HCT116 (cell line): ENCODE results near the gene FLVCR2. TPM values are rescaled to one million over a fixed set of nuclear protein-coding genes. Genes with fewer than 3 reads are reported as not detected.

Source experiments
- ATAC-seq: fragments of 200-7000 bp; cut with Tn5 transposase; 2 replicates; pipeline ENCODE4 v1.9.1; 2020; ENCODE audit warnings: mild to moderate bottlenecking, moderate library complexity
- BruUV-seq: library from RNA; stranded (reverse); fragments of 400-500 nt; replicated peaks from 2 replicates; lab custom pipeline; 2021; lab: Mats Ljungman, UMichigan
- CTCF ChIA-PET: fragments of 300-600 bp; sonication (Branson Sonifier 250); formaldehyde crosslinking; loops from one replicate; lab custom pipeline; 2021; ENCODE audit warnings: antibody characterized with exemption; lab: Charles Lee
- POLR2A ChIA-PET: fragments of 300-600, 350-600 bp; sonication (Branson Sonifier 250); formaldehyde crosslinking; loops from one replicate; lab custom pipeline; 2021; ENCODE audit warnings: antibody characterized with exemption; lab: Charles Lee
- RAD21 ChIA-PET, 2 experiments: fragments of 300-600 bp; sonication (Branson Sonifier 250); formaldehyde crosslinking; loops; one replicate each; lab custom pipeline; 2023; ENCODE audit warnings: low total read pairs in 2 of 2; ENCODE audit not compliant: uncharacterized antibody in 2 of 2, unreplicated experiment in 2 of 2, low non-redundant PET in 1 of 2; lab: Charles Lee
- DNase-seq: peaks from one replicate; pipeline ENCODE4 v3.0.0-alpha.2; 2010; ENCODE audit warnings: low read depth, low spot score
- H2AFZ ChIP-seq: fragments of 200-600 bp; shearing (Covaris generic), sonication (generic); 2 replicates; pipeline ENCODE4 v1.6.1; 2017; ENCODE audit warnings: low read depth, mixed run types, mixed read lengths, antibody characterized with exemption, low read length; ENCODE audit not compliant: poor library complexity, severe bottlenecking
- H3K27ac ChIP-seq: 2 replicates; pipeline ENCODE4 v1.5.1; 2012; ENCODE audit warnings: low read depth, low read length
- H3K27me3 ChIP-seq: fragments of 200-600 bp; sonication (generic); 2 replicates; pipeline ENCODE4 v1.6.1; 2016; ENCODE audit warnings: mixed run types, low read length, mixed read lengths; ENCODE audit not compliant: insufficient read depth
- H3K36me3 ChIP-seq, 2 experiments: fragments of 200-500 bp in 1 of 2; fragments of 200-600 bp in 1 of 2; sonication (Bioruptor generic) in 1 of 2; sonication (generic) in 1 of 2; 2 replicates each; pipeline versions ENCODE4 v1.5.1 to v1.6.1; 2014 to 2016; ENCODE audit warnings: low read length in 2 of 2, inconsistent platforms in 1 of 2, mixed read lengths in 1 of 2, mixed run types in 1 of 2; ENCODE audit not compliant: insufficient read depth in 2 of 2, control insufficient read depth in 1 of 2
- H3K4me1 ChIP-seq, 2 experiments: fragments of 200-600 bp in 1 of 2; sonication (generic) in 1 of 2; 2 replicates each; pipeline versions ENCODE4 v1.5.1 to v1.6.1; 2012 to 2017; ENCODE audit warnings: low read length in 2 of 2, inconsistent platforms in 1 of 2, mild to moderate bottlenecking in 1 of 2, mixed read lengths in 1 of 2, mixed run types in 1 of 2, moderate library complexity in 1 of 2; ENCODE audit not compliant: insufficient read depth in 2 of 2, control insufficient read depth in 1 of 2
- H3K4me2 ChIP-seq: fragments of 200-600 bp; sonication (generic); 2 replicates; pipeline ENCODE4 v1.6.1; 2017; ENCODE audit warnings: mixed run types, low read length, mixed read lengths
- H3K4me3 ChIP-seq, 2 experiments: fragments of 200-600 bp in 1 of 2; sonication (generic) in 1 of 2; replicated peaks in 1 of 2; 2 replicates each; pipeline ENCODE4 v1.5.1; 2011 to 2016; ENCODE audit warnings: low read length in 2 of 2, control low read depth in 1 of 2, low read depth in 1 of 2, mild to moderate bottlenecking in 1 of 2, mixed read lengths in 1 of 2, mixed run types in 1 of 2
- H3K79me2 ChIP-seq: fragments of 200-600 bp; sonication (generic); 2 replicates; pipeline ENCODE4 v1.6.1; 2017; ENCODE audit warnings: mild to moderate bottlenecking, mixed run types, low read length, moderate library complexity, mixed read lengths; ENCODE audit not compliant: insufficient read depth
- H3K9ac ChIP-seq: fragments of 200-600 bp; sonication (generic); 2 replicates; pipeline ENCODE4 v1.6.1; 2016; ENCODE audit warnings: low read length, mixed read lengths
- H3K9me2 ChIP-seq: fragments of 200-600 bp; sonication (generic), shearing (Covaris generic); 2 replicates; pipeline ENCODE4 v1.6.1; 2017; ENCODE audit warnings: mixed run types, mild to moderate bottlenecking, moderate library complexity; ENCODE audit not compliant: insufficient read depth
- H3K9me3 ChIP-seq, 2 experiments: fragments of 200-500 bp in 1 of 2; fragments of 200-600 bp in 1 of 2; sonication (Bioruptor generic) in 1 of 2; sonication (generic) in 1 of 2; 2 replicates each; pipeline ENCODE4 v1.6.1; 2014 to 2017; ENCODE audit warnings: low read length in 2 of 2, mixed read lengths in 2 of 2, inconsistent platforms in 1 of 2, low read depth in 1 of 2, mild to moderate bottlenecking in 1 of 2, mixed run types in 1 of 2, moderate library complexity in 1 of 2; ENCODE audit not compliant: control insufficient read depth in 1 of 2, insufficient read depth in 1 of 2
- H4K20me1 ChIP-seq: fragments of 200-600 bp; sonication (generic), shearing (Covaris generic); 2 replicates; pipeline ENCODE4 v1.6.1; 2017; ENCODE audit warnings: mixed run types, mild to moderate bottlenecking, moderate library complexity; ENCODE audit not compliant: insufficient read depth
- ATF3 ChIP-seq: IDR thresholded peaks from 2 replicates; pipeline ENCODE4 v1.6.1; 2012
- CBX3 ChIP-seq: IDR thresholded peaks from 2 replicates; pipeline ENCODE4 v1.6.1; 2012; ENCODE audit warnings: low read depth
- CEBPB ChIP-seq: IDR thresholded peaks from 2 replicates; pipeline ENCODE4 v1.6.1; 2012; ENCODE audit warnings: low read depth
- EGR1 ChIP-seq: IDR thresholded peaks from 2 replicates; pipeline ENCODE4 v1.6.1; 2012; ENCODE audit warnings: low read depth
- ELF1 ChIP-seq: IDR thresholded peaks from 2 replicates; pipeline ENCODE4 v1.6.1; 2012; ENCODE audit warnings: low read depth, borderline replicate concordance
- EZH2 ChIP-seq: fragments of 200-600 bp; sonication (generic); IDR thresholded peaks from 2 replicates; pipeline ENCODE4 v1.6.1; 2017; ENCODE audit warnings: antibody characterized with exemption, mixed run types
- EZH2phosphoT487 ChIP-seq: fragments of 200-600 bp; IDR thresholded peaks from 2 replicates; pipeline ENCODE4 v1.6.1; 2018; ENCODE audit warnings: antibody characterized with exemption, borderline replicate concordance
- FOSL1 ChIP-seq: IDR thresholded peaks from 2 replicates; pipeline ENCODE4 v1.6.1; 2012; ENCODE audit warnings: low read depth
- POLR2A ChIP-seq: IDR thresholded peaks from 2 replicates; pipeline ENCODE4 v1.7.0; 2011; ENCODE audit warnings: borderline replicate concordance; ENCODE audit not compliant: insufficient read depth, insufficient read length; ENCODE audit errors: extremely low read depth
- POLR2AphosphoS5 ChIP-seq: IDR thresholded peaks from 2 replicates; pipeline ENCODE4 v1.6.1; 2011; ENCODE audit warnings: mild to moderate bottlenecking, low read depth, low read length, moderate library complexity
- SP1 ChIP-seq: IDR thresholded peaks from 2 replicates; pipeline ENCODE4 v1.6.1; 2012; ENCODE audit warnings: low read depth
- SRF ChIP-seq: IDR thresholded peaks from 2 replicates; pipeline ENCODE4 v1.6.1; 2012; ENCODE audit warnings: low read depth
- TCF7L2 ChIP-seq: IDR thresholded peaks from 2 replicates; pipeline ENCODE4 v1.7.0; 2011; ENCODE audit warnings: borderline replicate concordance, inconsistent platforms; ENCODE audit not compliant: insufficient read depth, insufficient read length; ENCODE audit errors: extremely low read depth
- YY1 ChIP-seq: IDR thresholded peaks from 2 replicates; pipeline ENCODE4 v1.6.1; 2011; ENCODE audit warnings: low read length, low read depth, moderate library complexity, mild to moderate bottlenecking; ENCODE audit not compliant: insufficient replicate concordance; ENCODE audit errors: extremely low read depth
- ZFX ChIP-seq: fragments of 450-650 bp; IDR thresholded peaks from 2 replicates; pipeline ENCODE4 v1.6.1; 2017
- ZNF274 ChIP-seq: fragments of 200-500 bp; sonication (Bioruptor generic); IDR thresholded peaks from 2 replicates; pipeline ENCODE4 v1.6.1; 2014; ENCODE audit warnings: mild to moderate bottlenecking, low read depth, low read length, inconsistent platforms
- intact Hi-C: fragments of 100-400 bp; cut with micrococcal nuclease; formaldehyde crosslinking; loops from 2 replicates; pipeline ENCODE4 v1.10.0; 2022
- total RNA-seq: library from RNA; stranded (reverse); gene quantifications from one replicate; pipeline ENCODE4 v1.2.1, GENCODE V29; 2021; ENCODE audit not compliant: unreplicated experiment
- TF ChIP-seq, protein P1 (sequence below): IDR thresholded peaks from 2 replicates; pipeline ENCODE4 v1.6.1; 2012

FLVCR2 gene
- total RNA-seq, 1 experiment from 2014 or later = 0.84 TPM

DNA sequence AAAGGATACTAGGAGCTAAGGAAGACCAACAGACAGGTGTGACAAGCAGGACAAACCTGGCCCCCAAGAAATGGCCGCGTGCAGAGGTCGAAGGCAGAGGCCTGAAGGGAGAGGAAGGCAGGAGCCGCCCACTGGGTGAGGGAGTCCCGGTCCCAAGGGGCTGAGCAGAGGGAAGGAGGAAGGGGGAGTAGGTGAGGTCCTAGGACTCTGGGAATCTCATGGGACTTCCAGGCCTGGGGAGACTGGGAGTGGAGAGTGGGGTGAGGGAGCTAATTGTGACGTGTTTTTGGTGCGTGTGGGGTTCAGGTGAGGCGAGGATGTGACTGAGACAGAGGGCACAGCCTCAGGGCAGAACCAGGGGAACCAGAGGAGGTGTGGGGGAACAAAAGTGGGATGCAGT is 11.7 kb upstream of the FLVCR2 start:
- H2AFZ ChIP-seq = no peak overlapping the region
- no peak overlapping the region for H3K9ac ChIP-seq
- H3K4me3 ChIP-seq = no peak overlapping the region
- no peaks in the 10 kb centered on the region for H3K9me3 ChIP-seq
- POLR2A ChIA-PET = no interaction called here
- no peaks in the 10 kb centered on the region for H3K4me1 ChIP-seq
- intact Hi-C loops = no loop called here
- TF ChIP-seq POLR2AphosphoS5 = no peak
- no peak for TF ChIP-seq YY1
- no peak for TF ChIP-seq CBX3
- no peak for TF ChIP-seq CEBPB
- TF ChIP-seq FOSL1 = no peak
- TF ChIP-seq ZNF274 = no peak
- no peak for TF ChIP-seq ZFX
- TF ChIP-seq, protein P1, sequence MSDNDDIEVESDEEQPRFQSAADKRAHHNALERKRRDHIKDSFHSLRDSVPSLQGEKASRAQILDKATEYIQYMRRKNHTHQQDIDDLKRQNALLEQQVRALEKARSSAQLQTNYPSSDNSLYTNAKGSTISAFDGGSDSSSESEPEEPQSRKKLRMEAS = no peak
- no peak for TF ChIP-seq EZH2phosphoT487
- TF ChIP-seq EGR1 = no peak
- no peak for TF ChIP-seq ATF3
- DNase-seq (no peak), ATAC-seq (no peak)
- no peaks in the 10 kb centered on the region; the same call in 1 of the 2 replicates for H3K27me3 ChIP-seq
- H3K9me2 ChIP-seq = no peaks in the 10 kb centered on the region
- no peaks in the 10 kb centered on the region for H3K36me3 ChIP-seq
- no peaks in the 10 kb centered on the region for H3K79me2 ChIP-seq
- no peaks in the 10 kb centered on the region for H4K20me1 ChIP-seq
- H3K27ac ChIP-seq = no peak overlapping the region
- BruUV-seq = no TSS peak
- CTCF ChIA-PET = no interaction called here
- RAD21 ChIA-PET = no interaction called here
- H3K4me2 ChIP-seq = no peak overlapping the region

DNA sequence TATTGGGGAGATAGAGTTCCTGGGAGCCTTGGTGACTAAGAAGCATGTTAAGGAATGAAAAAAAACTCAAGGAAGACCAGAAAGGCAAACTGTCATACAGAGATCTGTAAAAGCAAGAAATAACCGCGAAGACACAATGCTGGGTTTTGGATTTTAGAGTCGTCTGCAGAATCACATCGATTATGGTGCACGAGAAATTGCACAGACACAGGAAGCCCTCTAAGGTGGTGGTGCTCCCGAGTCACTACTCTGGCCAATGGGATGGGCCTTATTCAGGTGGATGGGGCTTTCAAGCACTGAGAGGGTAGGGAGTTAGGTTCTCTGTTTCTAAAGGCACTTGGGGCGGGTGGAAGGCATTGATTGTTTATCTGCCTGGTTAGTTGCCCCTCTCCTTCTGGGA is 10.3 kb upstream of the FLVCR2 start:
- no peaks in the 10 kb centered on the region for H3K9me3 ChIP-seq
- no peak overlapping the region for H3K9ac ChIP-seq
- H2AFZ ChIP-seq = no peak overlapping the region
- no peaks in the 10 kb centered on the region for H3K36me3 ChIP-seq
- no peak overlapping the region for H3K4me3 ChIP-seq
- no peak for DNase-seq
- intact Hi-C loops = no loop called here
- H3K79me2 ChIP-seq = no peaks in the 10 kb centered on the region
- H3K4me2 ChIP-seq = no peak overlapping the region
- BruUV-seq = no TSS peak
- ChIA-PET CTCF (no interaction called here), POLR2A (no interaction called here), RAD21 (no interaction called here)
- H4K20me1 ChIP-seq = no peaks in the 10 kb centered on the region
- no peaks in the 10 kb centered on the region for H3K9me2 ChIP-seq
- no peak for ATAC-seq
- H3K27me3 ChIP-seq = no peaks in the 10 kb centered on the region; the same call in 1 of the 2 replicates
- TF ChIP-seq SRF (no peak), SP1 (no peak), POLR2A (no peak), POLR2AphosphoS5 (no peak), EZH2phosphoT487 (no peak), EZH2 (no peak), ELF1 (no peak), TCF7L2 (no peak), ZNF274 (no peak)
- TF ChIP-seq, protein P1 = no peak
- no peak overlapping the region for H3K27ac ChIP-seq
- H3K4me1 ChIP-seq = peaks cover 0 to 4% of the 10 kb centered on the region in 2 experiments; a peak in 1 of 4 replicates
